GM10266 (cell line): ENCODE results near the gene PCYOX1L.

Experiments used
- DNase-seq: peaks from one replicate; pipeline ENCODE4 v3.0.0; 2012; ENCODE audit errors: extremely low spot score
- TF ChIP-seq, protein P1 (sequence below): IDR thresholded peaks from 2 replicates; pipeline ENCODE4 v1.5.1; 2012; ENCODE audit warnings: mild to moderate bottlenecking, low read depth; ENCODE audit not compliant: control insufficient read depth, insufficient read depth; ENCODE audit errors: missing control alignments

Gene PCYOX1L

GRCh38 chr5:149379818-149380374 lies 22.1 kb downstream of the PCYOX1L start:
- TF ChIP-seq, protein P1, sequence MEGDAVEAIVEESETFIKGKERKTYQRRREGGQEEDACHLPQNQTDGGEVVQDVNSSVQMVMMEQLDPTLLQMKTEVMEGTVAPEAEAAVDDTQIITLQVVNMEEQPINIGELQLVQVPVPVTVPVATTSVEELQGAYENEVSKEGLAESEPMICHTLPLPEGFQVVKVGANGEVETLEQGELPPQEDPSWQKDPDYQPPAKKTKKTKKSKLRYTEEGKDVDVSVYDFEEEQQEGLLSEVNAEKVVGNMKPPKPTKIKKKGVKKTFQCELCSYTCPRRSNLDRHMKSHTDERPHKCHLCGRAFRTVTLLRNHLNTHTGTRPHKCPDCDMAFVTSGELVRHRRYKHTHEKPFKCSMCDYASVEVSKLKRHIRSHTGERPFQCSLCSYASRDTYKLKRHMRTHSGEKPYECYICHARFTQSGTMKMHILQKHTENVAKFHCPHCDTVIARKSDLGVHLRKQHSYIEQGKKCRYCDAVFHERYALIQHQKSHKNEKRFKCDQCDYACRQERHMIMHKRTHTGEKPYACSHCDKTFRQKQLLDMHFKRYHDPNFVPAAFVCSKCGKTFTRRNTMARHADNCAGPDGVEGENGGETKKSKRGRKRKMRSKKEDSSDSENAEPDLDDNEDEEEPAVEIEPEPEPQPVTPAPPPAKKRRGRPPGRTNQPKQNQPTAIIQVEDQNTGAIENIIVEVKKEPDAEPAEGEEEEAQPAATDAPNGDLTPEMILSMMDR, result no peak
- DNase-seq, result no peak

- TF ChIP-seq, protein P1, result no peak
These were observed 22.7 kb downstream of the PCYOX1L start for GRCh38 chr5:149380466-149381121.

DNA sequence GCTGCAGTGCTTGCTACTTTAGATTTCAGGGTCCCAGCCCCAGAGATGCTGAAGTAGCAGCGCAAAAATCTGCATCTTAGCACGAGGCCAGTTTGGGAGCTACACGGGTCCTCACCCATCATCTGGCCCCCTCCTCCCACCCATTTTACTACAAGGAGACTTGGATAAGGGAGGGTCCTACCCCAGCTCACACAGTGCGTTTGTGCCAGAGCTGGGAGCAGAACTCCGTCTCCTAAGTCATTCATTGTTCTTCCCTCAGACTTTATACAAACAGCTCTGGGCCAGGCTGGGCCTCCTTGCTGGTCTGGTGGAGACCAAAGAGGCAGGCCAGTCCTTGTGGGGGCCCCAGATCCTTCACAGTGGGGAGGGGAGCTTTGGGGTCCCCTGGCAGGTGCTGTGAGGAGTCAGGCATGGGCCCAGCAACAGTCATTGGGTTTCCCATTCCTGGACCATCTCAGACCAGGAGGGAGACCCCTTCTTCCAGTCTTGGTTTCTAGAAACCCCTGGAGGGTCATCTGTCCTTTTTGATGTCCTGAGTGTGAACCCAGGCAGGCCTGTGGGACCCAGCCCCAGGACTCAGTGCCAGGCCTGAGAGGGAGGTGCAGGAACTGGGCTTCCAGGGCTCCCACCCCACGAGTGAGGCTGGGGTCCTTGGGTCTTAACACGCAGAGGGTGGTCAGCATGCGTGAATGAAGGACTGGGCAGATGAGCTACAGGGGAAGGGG lies 23.6 kb downstream of the PCYOX1L start:
- DNase-seq, result no peak
- TF ChIP-seq, protein P1, result no peak

More at GRCh38 chr5:149380466-149381121, 22.7 kb downstream of the PCYOX1L start:
- no peak for DNase-seq

- peak; percentile 88 for DNase-seq
- TF ChIP-seq, protein P1, result peak; percentile 90
These were observed 24.1 kb downstream of the PCYOX1L start for GRCh38 chr5:149381986-149382338.

DNA sequence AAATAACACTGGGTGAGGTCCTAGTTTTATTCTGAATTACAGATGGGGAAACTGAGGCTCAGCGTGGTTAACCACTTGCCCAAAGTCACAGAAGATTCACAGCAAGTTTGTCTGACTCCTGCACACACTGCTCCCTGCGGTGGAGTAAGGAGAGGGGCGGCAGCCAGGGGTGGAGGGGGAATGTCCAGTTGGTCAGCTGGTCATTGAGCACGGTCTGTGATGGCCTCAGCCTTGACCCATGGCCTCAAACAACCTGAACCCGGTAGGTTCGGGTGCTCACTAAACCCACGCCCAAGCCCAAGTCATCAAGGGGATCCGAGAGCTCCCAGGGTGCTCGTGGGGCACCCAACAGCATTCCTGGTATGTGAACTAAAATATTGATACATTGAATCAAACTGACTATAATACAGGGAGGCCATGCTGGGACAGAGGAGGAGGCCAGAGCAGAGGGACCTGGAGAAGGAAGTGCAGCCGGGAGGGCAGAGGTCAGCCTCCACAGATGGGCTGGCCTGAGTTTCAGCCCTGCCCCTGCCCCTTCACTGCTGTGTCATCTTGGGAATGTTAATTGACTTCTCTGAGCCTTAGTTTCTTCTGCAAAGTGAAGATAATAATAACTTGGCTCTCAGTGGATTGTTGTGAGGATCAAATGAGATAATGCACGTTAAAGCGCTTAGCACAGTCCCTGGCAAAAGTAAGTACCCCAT lies 24.8 kb downstream of the PCYOX1L start:
- TF ChIP-seq, protein P1, result no peak
- no peak for DNase-seq

DNA sequence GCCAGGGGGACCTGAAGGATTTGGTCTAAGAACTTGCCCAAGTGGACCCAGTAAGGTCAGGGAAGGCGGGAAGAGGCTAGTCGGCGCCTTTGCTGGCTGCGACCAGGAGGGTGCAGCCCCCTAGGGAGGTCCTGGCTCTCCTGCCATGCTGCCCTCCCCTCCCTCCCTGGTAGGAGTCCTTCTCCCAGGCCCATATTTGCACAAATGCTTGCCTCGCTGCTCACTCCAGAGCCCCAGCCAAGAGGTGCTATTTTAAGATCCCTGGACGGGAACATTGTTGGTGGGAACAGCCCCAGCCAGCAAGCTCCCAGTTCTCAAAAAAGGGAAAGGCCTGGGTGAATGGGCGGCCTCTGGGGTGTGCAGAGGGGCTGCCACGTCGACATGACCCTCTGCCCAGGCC lies 25.6 kb downstream of the PCYOX1L start:
- TF ChIP-seq, protein P1, result no peak
- no peak for DNase-seq
